H1 (cell line): ENCODE results near the gene MTCL3.

Source experiments
- CTCF ChIA-PET: fragments of 300-600 bp; sonication (Branson Sonifier 250); formaldehyde crosslinking; loops from one replicate; lab custom pipeline; 2021; ENCODE audit not compliant: partially characterized antibody; lab: Charles Lee
- POLR2A ChIA-PET: fragments of 300-600 bp; sonication (Branson Sonifier 250); formaldehyde crosslinking; loops from one replicate; lab custom pipeline; 2021; ENCODE audit warnings: inconsistent platforms; ENCODE audit not compliant: partially characterized antibody; lab: Charles Lee
- DNase-seq, 2 experiments: peaks; one replicate each; pipeline versions ENCODE4 v3.0.0 to v3.0.0-alpha.2; 2010 to 2022; ENCODE audit warnings: low spot score in 2 of 2, low read depth in 1 of 2, mixed read lengths in 1 of 2
- FAIRE-seq: peaks from 2 replicates; lab custom pipeline; 2011; peaks lifted over from hg19 to GRCh38; lab: Jason Lieb, UNC
- H2AFZ ChIP-seq: 2 replicates; pipeline ENCODE4 v1.8.1; 2012; ENCODE audit warnings: low read length, inconsistent platforms
- H2AK5ac ChIP-seq: 2 replicates; pipeline ENCODE4 v1.6.1; 2013; ENCODE audit warnings: low read depth, low read length
- H2BK120ac ChIP-seq: replicated peaks from 2 replicates; pipeline ENCODE3; 2013; ENCODE audit warnings: low read depth, low read length, inconsistent platforms
- H2BK12ac ChIP-seq: 2 replicates; pipeline ENCODE4 v1.6.1; 2013; ENCODE audit warnings: low read depth, low read length
- H2BK15ac ChIP-seq: 2 replicates; pipeline ENCODE4 v1.6.1; 2013; ENCODE audit warnings: low read length
- H2BK20ac ChIP-seq: 2 replicates; pipeline ENCODE4 v1.6.1; 2013; ENCODE audit warnings: low read length
- H2BK5ac ChIP-seq: 2 replicates; pipeline ENCODE4 v1.6.1; 2013; ENCODE audit warnings: low read depth, low read length
- H3K14ac ChIP-seq: 2 replicates; pipeline ENCODE4 v1.6.1; 2013; ENCODE audit warnings: inconsistent platforms; ENCODE audit not compliant: insufficient read length
- H3K18ac ChIP-seq: 2 replicates; pipeline ENCODE4 v1.6.1; 2013; ENCODE audit warnings: low read length; ENCODE audit errors: extremely low read depth
- H3K23ac ChIP-seq: 2 replicates; pipeline ENCODE4 v1.6.1; 2013; ENCODE audit warnings: inconsistent platforms; ENCODE audit not compliant: insufficient read length
- H3K23me2 ChIP-seq: 2 replicates; pipeline ENCODE4 v1.6.1; 2013; ENCODE audit warnings: low read depth, low read length
- H3K27ac ChIP-seq: 2 replicates; pipeline ENCODE4 v1.6.1; 2011; ENCODE audit warnings: low read depth, low read length, inconsistent platforms
- H3K27me3 ChIP-seq, 4 experiments: replicated peaks in 1 of 4; 1 replicate in 1 of 4; 2 replicates in 3 of 4; pipeline versions ENCODE4 v1.6.1 to v1.8.1; 2011 to 2013; ENCODE audit warnings: low read length in 3 of 4, mild to moderate bottlenecking in 3 of 4, inconsistent platforms in 2 of 4, mixed read lengths in 2 of 4, moderate library complexity in 1 of 4; ENCODE audit not compliant: control insufficient read depth in 3 of 4, insufficient read depth in 3 of 4; ENCODE audit errors: extremely low read depth in 1 of 4
- H3K36me3 ChIP-seq, 4 experiments: 2 replicates each; pipeline versions ENCODE4 v1.6.1 to v1.8.1; 2011 to 2013; ENCODE audit warnings: mild to moderate bottlenecking in 4 of 4, low read length in 3 of 4, moderate library complexity in 2 of 4, control low read depth in 1 of 4, inconsistent platforms in 1 of 4; ENCODE audit not compliant: insufficient read depth in 4 of 4, control insufficient read depth in 2 of 4
- H3K4ac ChIP-seq: replicated peaks from 2 replicates; pipeline ENCODE3; 2013; ENCODE audit warnings: low read length, low read depth, mixed read lengths, inconsistent platforms; ENCODE audit not compliant: insufficient read length
- H3K4me1 ChIP-seq, 4 experiments: replicated peaks in 1 of 4; 1 replicate in 1 of 4; 2 replicates in 3 of 4; pipeline versions ENCODE4 v1.6.1 to v1.8.1; 2011 to 2013; ENCODE audit warnings: low read length in 3 of 4, inconsistent platforms in 2 of 4, mixed read lengths in 1 of 4; ENCODE audit not compliant: insufficient read depth in 4 of 4, control insufficient read depth in 3 of 4
- H3K4me2 ChIP-seq, 2 experiments: 2 replicates each; pipeline versions ENCODE4 v1.6.1 to v1.8.1; 2011 to 2013; ENCODE audit warnings: low read depth in 2 of 2, low read length in 2 of 2, control low read depth in 1 of 2, inconsistent platforms in 1 of 2, mild to moderate bottlenecking in 1 of 2; ENCODE audit not compliant: insufficient read depth in 1 of 2
- H3K4me3 ChIP-seq, 4 experiments: fragments of 200-600, 300-600 bp in 1 of 4; sonication (generic), shearing (Covaris generic), sonication (Bioruptor Twin) in 1 of 4; 2 replicates each; pipeline versions ENCODE4 v1.5.1 to v1.8.1; 2011 to 2016; ENCODE audit warnings: low read length in 4 of 4, low read depth in 3 of 4, control low read depth in 2 of 4, inconsistent platforms in 2 of 4, mild to moderate bottlenecking in 2 of 4, mixed read lengths in 1 of 4, moderate library complexity in 1 of 4; ENCODE audit not compliant: insufficient read depth in 2 of 4; ENCODE audit errors: extremely low read depth in 1 of 4
- H3K56ac ChIP-seq: replicated peaks from 2 replicates; pipeline ENCODE3; 2013; ENCODE audit warnings: low read depth, mild to moderate bottlenecking, mixed read lengths, low read length, inconsistent platforms; ENCODE audit not compliant: insufficient read length
- H3K79me1 ChIP-seq: 2 replicates; pipeline ENCODE4 v1.6.1; 2013; ENCODE audit warnings: low read depth, low read length, control low read depth
- H3K79me2 ChIP-seq, 2 experiments: 2 replicates each; pipeline versions ENCODE4 v1.6.1 to v1.8.1; 2012 to 2013; ENCODE audit warnings: low read length in 2 of 2, mild to moderate bottlenecking in 2 of 2, inconsistent platforms in 1 of 2; ENCODE audit not compliant: insufficient read depth in 2 of 2, control insufficient read depth in 1 of 2
- H3K9ac ChIP-seq, 4 experiments: replicated peaks in 1 of 4; 1 replicate in 1 of 4; 2 replicates in 3 of 4; pipeline versions ENCODE4 v1.6.1 to v1.8.1; 2011 to 2013; ENCODE audit warnings: low read depth in 3 of 4, low read length in 3 of 4, control low read depth in 2 of 4, mild to moderate bottlenecking in 2 of 4, moderate library complexity in 2 of 4, inconsistent platforms in 1 of 4; ENCODE audit errors: extremely low read depth in 1 of 4
- H3K9me3 ChIP-seq, 2 experiments: 2 replicates each; pipeline versions ENCODE4 v1.6.1 to v1.8.1; 2012 to 2013; ENCODE audit warnings: mild to moderate bottlenecking in 2 of 2, moderate library complexity in 2 of 2, control low read depth in 1 of 2, inconsistent platforms in 1 of 2, low read depth in 1 of 2, low read length in 1 of 2, mixed read lengths in 1 of 2; ENCODE audit not compliant: insufficient read depth in 2 of 2
- H4K20me1 ChIP-seq, 2 experiments: replicated peaks in 1 of 2; 2 replicates each; pipeline versions ENCODE3 to v1.8.1; 2011 to 2013; ENCODE audit warnings: inconsistent platforms in 2 of 2, low read length in 2 of 2, mild to moderate bottlenecking in 1 of 2; ENCODE audit not compliant: insufficient read depth in 2 of 2, control insufficient read depth in 1 of 2
- H4K5ac ChIP-seq: 2 replicates; pipeline ENCODE4 v1.6.1; 2013; ENCODE audit warnings: low read length, low read depth, mixed read lengths, inconsistent platforms; ENCODE audit not compliant: insufficient read length
- H4K8ac ChIP-seq: 2 replicates; pipeline ENCODE4 v1.8.0; 2013; ENCODE audit warnings: mild to moderate bottlenecking, moderate library complexity, low read length, inconsistent platforms; ENCODE audit not compliant: insufficient read depth; ENCODE audit errors: extremely low read depth
- H4K91ac ChIP-seq: replicated peaks from 2 replicates; pipeline ENCODE3; 2013; ENCODE audit warnings: low read length, mixed read lengths, inconsistent platforms; ENCODE audit not compliant: insufficient read length
- ATF3 ChIP-seq: IDR thresholded peaks from 2 replicates; pipeline ENCODE4 v1.6.1; 2011; ENCODE audit warnings: low read depth, mild to moderate bottlenecking, low read length; ENCODE audit not compliant: insufficient read depth
- CBX5 ChIP-seq: fragments of 300-800, 300-1000 bp; sonication (generic); IDR thresholded peaks from 2 replicates; pipeline ENCODE4 v1.7.1; 2016; ENCODE audit warnings: antibody characterized with exemption, low read length, low read depth
- CBX8 ChIP-seq: fragments of 300-800, 300-1000 bp; sonication (generic); IDR thresholded peaks from 2 replicates; pipeline ENCODE4 v1.7.1; 2016; ENCODE audit warnings: low read depth, low read length, borderline replicate concordance
- CEBPB ChIP-seq: IDR thresholded peaks from 2 replicates; pipeline ENCODE4 v1.6.1; 2012; ENCODE audit warnings: low read depth, low read length
- CHD2 ChIP-seq: IDR thresholded peaks from 2 replicates; pipeline ENCODE4 v1.6.1; 2012; ENCODE audit warnings: low read length, improper control_type of control experiment
- CREB1 ChIP-seq: IDR thresholded peaks from 2 replicates; pipeline ENCODE4 v1.6.1; 2012; ENCODE audit warnings: inconsistent platforms
- GTF2F1 ChIP-seq: IDR thresholded peaks from 2 replicates; pipeline ENCODE4 v1.6.1; 2012; ENCODE audit warnings: low read depth, low read length, improper control_type of control experiment, borderline replicate concordance
- HDAC2 ChIP-seq, 2 experiments: fragments of 300-600 bp in 1 of 2; sonication (generic) in 1 of 2; IDR thresholded peaks; 2 replicates each; pipeline ENCODE4 v1.6.1; 2011 to 2012; ENCODE audit warnings: low read depth in 2 of 2, low read length in 2 of 2, mild to moderate bottlenecking in 2 of 2, moderate library complexity in 2 of 2, borderline replicate concordance in 1 of 2, inconsistent platforms in 1 of 2
- JUND ChIP-seq: IDR thresholded peaks from 2 replicates; pipeline ENCODE4 v1.6.1; 2011; ENCODE audit warnings: mild to moderate bottlenecking, improper control_type of control experiment, low read length
- PHF8 ChIP-seq: fragments of 200-600 bp; sonication (generic); conservative IDR thresholded peaks from 2 replicates; pipeline ENCODE4 v1.7.1; 2012; ENCODE audit warnings: low read depth, mild to moderate bottlenecking, inconsistent platforms, low read length, moderate library complexity
- RFX5 ChIP-seq: IDR thresholded peaks from 2 replicates; pipeline ENCODE4 v1.6.1; 2011; ENCODE audit warnings: low read depth, low read length, improper control_type of control experiment, borderline replicate concordance
- SAP30 ChIP-seq: fragments of 300-600 bp; sonication (generic); IDR thresholded peaks from 2 replicates; pipeline ENCODE4 v1.7.1; 2012; ENCODE audit warnings: low read length, moderate library complexity, mild to moderate bottlenecking, inconsistent platforms; ENCODE audit not compliant: insufficient read depth, insufficient replicate concordance
- SIN3A ChIP-seq, 2 experiments: IDR thresholded peaks in 1 of 2; conservative IDR thresholded peaks in 1 of 2; 2 replicates each; pipeline ENCODE4 v1.6.1; 2011 to 2012; ENCODE audit warnings: low read length in 2 of 2, improper control_type of control experiment in 1 of 2, low read depth in 1 of 2, mild to moderate bottlenecking in 1 of 2
- SP4 ChIP-seq: IDR thresholded peaks from 2 replicates; pipeline ENCODE4 v1.6.1; 2012; ENCODE audit warnings: low read length, inconsistent platforms
- TEAD4 ChIP-seq: IDR thresholded peaks from 2 replicates; pipeline ENCODE4 v1.6.1; 2012; ENCODE audit warnings: low read depth, low read length, inconsistent platforms, mixed read lengths

Gene MTCL3

GRCh38 chr6:127447780-127448179 lies 71.4 kb downstream of the MTCL3 start:
- Histone ChIP-seq H3K23me2 (no peaks in the 10 kb centered on the region), H4K91ac (no peak overlapping the region), H4K20me1 (no peaks in the 10 kb centered on the region), H3K23ac (no peak overlapping the region), H3K18ac (no peak overlapping the region), H3K14ac (no peak overlapping the region), H3K4me3 (no peak overlapping the region), H3K4ac (no peak overlapping the region), H2BK20ac (no peak overlapping the region), H3K4me2 (no peak overlapping the region), H3K79me2 (no peaks in the 10 kb centered on the region), H3K27ac (no peak overlapping the region), H3K56ac (no peak overlapping the region), H2BK12ac (no peak overlapping the region), H3K36me3 (peaks cover 2 to 23% (median 13%) of the 10 kb centered on the region in 4 experiments), H2BK15ac (no peak overlapping the region), H2AK5ac (no peak overlapping the region), H3K9ac (no peak overlapping the region), H3K27me3 (no peaks in the 10 kb centered on the region), H2BK120ac (no peak overlapping the region), H3K79me1 (no peaks in the 10 kb centered on the region), H2AFZ (no peak overlapping the region), H2BK5ac (no peak overlapping the region), H4K5ac (no peak overlapping the region), H4K8ac (no peak overlapping the region), H3K4me1 (no peaks in the 10 kb centered on the region), H3K9me3 (no peaks in the 10 kb centered on the region)
- ChIA-PET CTCF (interaction anchor here (1.1 to 2.6 kb wide), 3 partner anchors 27 to 141 kb away, joined by 3 to 9 read pairs (median 4); no protein-coding TSS in a partner anchor), POLR2A (no interaction called here)
- DNase-seq (no peak), FAIRE-seq (no peak)
- TF ChIP-seq CHD2 (no peak), ATF3 (no peak), CREB1 (no peak), GTF2F1 (no peak), SIN3A (conservative IDR thresholded peaks at IDR 0.05 in 1 of 2, IDR thresholded peaks at IDR 0.05 in 1 of 2; ENCODE audit: low read depth in 1 of 2, low read length in 2 of 2) (no peak), TEAD4 (no peak), CBX5 (no peak), JUND (no peak), PHF8 (no peak), SP4 (no peak), CBX8 (no peak), CEBPB (no peak), RFX5 (no peak), HDAC2 (IDR thresholded peaks at IDR 0.05; ENCODE audit: borderline replicate concordance in 1 of 2, low read depth in 2 of 2, low read length in 2 of 2) (no peak), SAP30 (no peak)
